CD4-positive, alpha-beta memory T cell (primary cell): ENCODE results near the gene HERPUD1. TPM values are rescaled to one million over a fixed set of nuclear protein-coding genes. Genes with fewer than 3 reads are reported as not detected.

Experiments used
- CTCF ChIA-PET: fragments of 350-600 bp; sonication (Branson Sonifier 250); formaldehyde crosslinking; loops from one replicate; lab custom pipeline; 2021; ENCODE audit warnings: inconsistent platforms; ENCODE audit not compliant: partially characterized antibody; lab: Charles Lee
- POLR2A ChIA-PET: fragments of 350-600 bp; sonication (Branson Sonifier 250); formaldehyde crosslinking; loops from one replicate; lab custom pipeline; 2021; ENCODE audit not compliant: partially characterized antibody; lab: Charles Lee
- DNase-seq, 5 donors: peaks; one replicate each; pipeline versions ENCODE4 v3.0.0 to v3.0.0-alpha.2; 2020 to 2022; ENCODE audit warnings: mixed read lengths in 1 of 5
- H3K27ac ChIP-seq: one replicate; pipeline ENCODE4 v1.7.0; 2013; ENCODE audit warnings: low read depth, low read length
- H3K27me3 ChIP-seq: 2 replicates; pipeline ENCODE4 v1.7.0; 2013; ENCODE audit warnings: mild to moderate bottlenecking, low read length, moderate library complexity; ENCODE audit not compliant: insufficient read depth
- H3K36me3 ChIP-seq: 2 replicates; pipeline ENCODE4 v1.7.0; 2013; ENCODE audit warnings: mild to moderate bottlenecking, low read length, moderate library complexity; ENCODE audit not compliant: insufficient read depth
- H3K4me1 ChIP-seq: 2 replicates; pipeline ENCODE4 v1.7.0; 2013; ENCODE audit warnings: mild to moderate bottlenecking, low read length, moderate library complexity; ENCODE audit not compliant: insufficient read depth
- H3K4me3 ChIP-seq, 2 donors: one replicate each; pipeline ENCODE4 v1.7.0; 2013; ENCODE audit warnings: low read length in 2 of 2, mild to moderate bottlenecking in 1 of 2
- H3K9me3 ChIP-seq, 2 donors: one replicate each; pipeline ENCODE4 v1.7.0; 2013; ENCODE audit warnings: low read length in 2 of 2, control low read depth in 1 of 2; ENCODE audit not compliant: control insufficient read depth in 1 of 2
- H3K27ac Mint-ChIP-seq, 7 donors: one replicate each; pipeline ENCODE4 v1.8.0; 2020 to 2021; ENCODE audit warnings: mixed read lengths in 7 of 7, mild to moderate bottlenecking in 6 of 7, inconsistent platforms in 3 of 7, moderate library complexity in 3 of 7
- H3K27me3 Mint-ChIP-seq, 2 donors: one replicate each; pipeline ENCODE4 v1.8.0; 2020 to 2021; ENCODE audit warnings: mixed read lengths in 2 of 2
- H3K36me3 Mint-ChIP-seq, 2 donors: one replicate each; pipeline ENCODE4 v1.8.0; 2020 to 2021; ENCODE audit warnings: mixed read lengths in 2 of 2, inconsistent platforms in 1 of 2, mild to moderate bottlenecking in 1 of 2
- H3K4me1 Mint-ChIP-seq, 4 donors: one replicate each; pipeline ENCODE4 v1.8.0; 2020 to 2021; ENCODE audit warnings: mixed read lengths in 4 of 4, mild to moderate bottlenecking in 1 of 4
- H3K4me3 Mint-ChIP-seq, 8 donors: one replicate each; pipeline ENCODE4 v1.8.0; 2020 to 2021; ENCODE audit warnings: mixed read lengths in 8 of 8, mild to moderate bottlenecking in 7 of 8, moderate library complexity in 6 of 8, inconsistent platforms in 3 of 8
- H3K9me3 Mint-ChIP-seq, 8 donors: one replicate each; pipeline ENCODE4 v1.8.0; 2020 to 2021; ENCODE audit warnings: mixed read lengths in 8 of 8, mild to moderate bottlenecking in 5 of 8, inconsistent platforms in 3 of 8, moderate library complexity in 1 of 8
- intact Hi-C: fragments of 100-400 bp; cut with micrococcal nuclease; formaldehyde crosslinking; loops from one replicate; pipeline ENCODE4 v1.15.1; 2023
- polyA plus RNA-seq, 2 donors: library from polyadenylated mRNA; unstranded; fragments of 300-500 nt; fragmentation: Illumina TruSeq; gene quantifications; one replicate each; pipeline ENCODE4 v1.2.3, GENCODE V29; 2021
- total RNA-seq, 2 experiments: library from RNA; stranded (reverse); gene quantifications; one replicate each; pipeline ENCODE4 v1.2.3, GENCODE V29; 2021

Gene HERPUD1
- total and polyA plus RNA-seq, 4 experiments from 2014 or later: 110 to 201 (median 133) TPM

GRCh38 chr16:56910654-56911539, 21.0 kb upstream of the HERPUD1 start:
- peaks cover 0 to 3% (median 0%) of the 10 kb centered on the region in 8 donors for H3K9me3 Mint-ChIP-seq
- Histone ChIP-seq H3K27ac (no peak overlapping the region), H3K27me3 (no peaks in the 10 kb centered on the region), H3K36me3 (no peaks in the 10 kb centered on the region), H3K4me3 (no peak overlapping the region), H3K9me3 (no peaks in the 10 kb centered on the region), H3K4me1 (peaks cover 10% of the 10 kb centered on the region)
- ChIA-PET POLR2A (interaction anchor here (1.3 kb wide), 1 partner anchor 21 kb away, joined by 5 read pairs; the partner anchor contains the start of gene HERPUD1), CTCF (interaction anchor here (1.6 kb wide), 1 partner anchor 41 kb away, joined by 3 read pairs; no protein-coding TSS in a partner anchor)
- peak overlapping the region in 1 of 7 donors; percentile 4 for H3K27ac Mint-ChIP-seq
- intact Hi-C loops: no loop called here
- DNase-seq: no peak
- H3K36me3 Mint-ChIP-seq: no peaks in the 10 kb centered on the region
- H3K4me3 Mint-ChIP-seq: peak overlapping the region in 1 of 8 donors; percentile 22
- H3K4me1 Mint-ChIP-seq: peaks cover 4 to 10% (median 7%) of the 10 kb centered on the region in 4 donors
- peaks cover 3 to 6% of the 10 kb centered on the region in 2 donors for H3K27me3 Mint-ChIP-seq

- Mint-ChIP-seq H3K4me3 (no peak overlapping the region), H3K4me1 (peaks cover 12 to 17% (median 15%) of the 10 kb centered on the region in 4 donors), H3K36me3 (no peaks in the 10 kb centered on the region), H3K27ac (no peak overlapping the region), H3K9me3 (no peaks in the 10 kb centered on the region), H3K27me3 (peaks cover 3 to 6% of the 10 kb centered on the region in 2 donors)
- POLR2A ChIA-PET: interaction anchor here (1.3 to 1.5 kb wide), 2 partner anchors 20 kb away, joined by 4 to 5 read pairs; partner anchors contain the start of gene HERPUD1
- intact Hi-C loops: no loop called here
- Histone ChIP-seq H3K36me3 (no peaks in the 10 kb centered on the region), H3K4me3 (no peak overlapping the region), H3K27ac (no peak overlapping the region), H3K4me1 (peaks cover 18% of the 10 kb centered on the region), H3K27me3 (no peaks in the 10 kb centered on the region), H3K9me3 (no peaks in the 10 kb centered on the region)
- no peak for DNase-seq
- CTCF ChIA-PET: interaction anchor here (1.6 kb wide), 1 partner anchor 40 kb away, joined by 3 read pairs; no protein-coding TSS in a partner anchor
Observed at GRCh38 chr16:56911771-56912571, 20.0 kb upstream of the HERPUD1 start.

GRCh38 chr16:56912746-56913708, 18.9 kb upstream of the HERPUD1 start:
- peaks cover 3 to 6% of the 10 kb centered on the region in 2 donors for H3K27me3 Mint-ChIP-seq
- peaks cover 18 to 26% (median 21%) of the 10 kb centered on the region in 4 donors for H3K4me1 Mint-ChIP-seq
- no peak overlapping the region for H3K4me3 Mint-ChIP-seq
- Histone ChIP-seq H3K4me1 (peaks cover 28% of the 10 kb centered on the region), H3K27me3 (no peaks in the 10 kb centered on the region), H3K4me3 (no peak overlapping the region), H3K9me3 (no peaks in the 10 kb centered on the region), H3K27ac (no peak overlapping the region), H3K36me3 (no peaks in the 10 kb centered on the region)
- no peaks in the 10 kb centered on the region for H3K36me3 Mint-ChIP-seq
- peak overlapping the region in 2 of 7 donors; percentile 36 to 42 for H3K27ac Mint-ChIP-seq
- intact Hi-C loops: no loop called here
- ChIA-PET CTCF (no interaction called here), POLR2A (interaction anchor here (1.5 kb wide), 1 partner anchor 19 kb away, joined by 4 read pairs; the partner anchor contains the start of gene HERPUD1)
- H3K9me3 Mint-ChIP-seq: no peaks in the 10 kb centered on the region
- DNase-seq: no peak

GRCh38 chr16:56914896-56915295, 17.0 kb upstream of the HERPUD1 start:
- H3K4me1 ChIP-seq: peaks cover 30% of the 10 kb centered on the region
- no peaks in the 10 kb centered on the region for H3K9me3 ChIP-seq
- Mint-ChIP-seq H3K36me3 (no peaks in the 10 kb centered on the region), H3K9me3 (no peaks in the 10 kb centered on the region), H3K4me1 (peaks cover 19 to 31% (median 23%) of the 10 kb centered on the region in 4 donors), H3K27ac (no peak overlapping the region), H3K27me3 (peaks cover 3 to 6% of the 10 kb centered on the region in 2 donors), H3K4me3 (no peak overlapping the region)
- CTCF ChIA-PET: interaction anchor here (1.3 kb wide), 1 partner anchor 21 kb away, joined by 3 read pairs; no protein-coding TSS in a partner anchor
- H3K27ac ChIP-seq: no peak overlapping the region
- no peaks in the 10 kb centered on the region for H3K27me3 ChIP-seq
- POLR2A ChIA-PET: interaction anchor here (0.6 to 0.8 kb wide), 2 partner anchors 22 to 109 kb away, joined by 3 read pairs; no protein-coding TSS in a partner anchor
- intact Hi-C loops: no loop called here
- no peak overlapping the region for H3K4me3 ChIP-seq
- no peaks in the 10 kb centered on the region for H3K36me3 ChIP-seq
- no peak for DNase-seq

GRCh38 chr16:56915336-56916119, 16.4 kb upstream of the HERPUD1 start:
- no peak overlapping the region for H3K27ac ChIP-seq
- ChIA-PET CTCF (interaction anchor here (1.3 kb wide), 1 partner anchor 21 kb away, joined by 3 read pairs; no protein-coding TSS in a partner anchor), POLR2A (interaction anchor here (0.6 to 0.9 kb wide), 3 partner anchors 22 to 270 kb away, joined by 3 to 4 read pairs (median 3); partner anchors contain the start of gene PSME3IP1)
- H3K27ac Mint-ChIP-seq: peak overlapping the region in 3 of 7 donors; percentile 41 to 61 (median 60)
- H3K27me3 Mint-ChIP-seq: peaks cover 3 to 5% of the 10 kb centered on the region in 2 donors
- no peaks in the 10 kb centered on the region for H3K9me3 ChIP-seq
- peaks cover 27% of the 10 kb centered on the region for H3K4me1 ChIP-seq
- no peaks in the 10 kb centered on the region for H3K36me3 Mint-ChIP-seq
- no peaks in the 10 kb centered on the region for H3K27me3 ChIP-seq
- peaks cover 19 to 31% (median 22%) of the 10 kb centered on the region in 4 donors for H3K4me1 Mint-ChIP-seq
- intact Hi-C loops: no loop called here
- H3K4me3 ChIP-seq: no peak overlapping the region
- no peaks in the 10 kb centered on the region for H3K9me3 Mint-ChIP-seq
- no peaks in the 10 kb centered on the region for H3K36me3 ChIP-seq
- DNase-seq: no peak
- H3K4me3 Mint-ChIP-seq: no peak overlapping the region
